Measurements from ENCODE around the gene CCDC117. TPM values are rescaled to one million over a fixed set of nuclear protein-coding genes. Genes with fewer than 3 reads are reported as not detected.

Gene CCDC117
- total RNA-seq, 1 experiment from 2014 or later: 12.1 TPM

GRCh38 chr22:28741200-28741784 is 31.2 kb upstream of the CCDC117 start:
- peak overlapping the region; percentile 92 for H3K27ac Mint-ChIP-seq (ENCODE audit: low read depth, unreplicated experiment)
- peaks cover 30% of the 10 kb centered on the region for H3K36me3 Mint-ChIP-seq (ENCODE audit: insufficient read depth, unreplicated experiment)
- ChIA-PET POLR2A (interaction anchor here (0.7 to 5.5 kb wide), 8 partner anchors 10 to 58 kb away, joined by 3 to 47 read pairs (median 5); partner anchors contain the start of genes CCDC117 and XBP1), CTCF (no interaction called here)
- DNase-seq (ENCODE audit: unreplicated experiment): no peak
- peak overlapping the region; percentile 93 for H3K4me3 Mint-ChIP-seq (ENCODE audit: unreplicated experiment)
- no peak for TF ChIP-seq CTCF (IDR thresholded peaks at IDR 0.05; ENCODE audit: unreplicated experiment)
- BruUV-seq (replicated peaks): TSS peak; percentile 72
- H3K27me3 Mint-ChIP-seq (ENCODE audit: insufficient read depth, unreplicated experiment): no peaks in the 10 kb centered on the region
- peaks cover 15% of the 10 kb centered on the region for H3K4me1 Mint-ChIP-seq (ENCODE audit: insufficient read depth, unreplicated experiment)
- intact Hi-C loops (cut with micrococcal nuclease): loop anchor here (1.0 kb wide), 1 partner anchor 141 kb away; no protein-coding TSS in a partner anchor
- no peaks in the 10 kb centered on the region for H3K9me3 Mint-ChIP-seq (ENCODE audit: unreplicated experiment)

- peak; percentile 99 for DNase-seq (ENCODE audit: unreplicated experiment)
- peak within 1 kb of the TSS; percentile 92 for H3K27ac Mint-ChIP-seq (ENCODE audit: low read depth, unreplicated experiment)
- TF ChIP-seq CTCF (IDR thresholded peaks at IDR 0.05; ENCODE audit: unreplicated experiment): no peak
- intact Hi-C loops (cut with micrococcal nuclease): loop anchor here (1.0 to 2.0 kb wide), 3 partner anchors 29 to 142 kb away; no protein-coding TSS in a partner anchor
- peaks cover 37% of the 10 kb centered on the region for H3K36me3 Mint-ChIP-seq (ENCODE audit: insufficient read depth, unreplicated experiment)
- POLR2A ChIA-PET: interaction anchor here (0.7 to 5.5 kb wide), 10 partner anchors 9 to 209 kb away, joined by 3 to 47 read pairs (median 5); partner anchors contain the start of genes CCDC117 and XBP1
- no peaks in the 10 kb centered on the region for H3K9me3 Mint-ChIP-seq (ENCODE audit: unreplicated experiment)
- no TSS peak for BruUV-seq (replicated peaks)
- H3K4me3 Mint-ChIP-seq (ENCODE audit: unreplicated experiment): peak within 1 kb of the TSS; percentile 93
- CTCF ChIA-PET: no interaction called here
- H3K27me3 Mint-ChIP-seq (ENCODE audit: insufficient read depth, unreplicated experiment): no peaks in the 10 kb centered on the region
- peaks cover 15% of the 10 kb centered on the region for H3K4me1 Mint-ChIP-seq (ENCODE audit: insufficient read depth, unreplicated experiment)
Measured at GRCh38 chr22:28741785-28742561, 30.5 kb upstream of the CCDC117 start, which contains the start of the genes CHEK2 and HSCB. CHEK2 (minus strand) TSS chr22:28741820; CDS start chr22:28734721, 7,099 bp downstream. HSCB (plus strand) TSS chr22:28742039; CDS start chr22:28742096, 57 bp downstream.

- POLR2A ChIA-PET: interaction anchor here (1.1 to 5.5 kb wide), 4 partner anchors 9 to 57 kb away, joined by 3 to 47 read pairs (median 12); partner anchors contain the start of genes CCDC117 and XBP1
- Mint-ChIP-seq H3K36me3 (ENCODE audit: insufficient read depth, unreplicated experiment) (peaks cover 43% of the 10 kb centered on the region), H3K27ac (ENCODE audit: low read depth, unreplicated experiment) (peak overlapping the region; percentile 92), H3K4me3 (ENCODE audit: unreplicated experiment) (peak overlapping the region; percentile 93), H3K4me1 (ENCODE audit: insufficient read depth, unreplicated experiment) (peaks cover 15% of the 10 kb centered on the region), H3K27me3 (ENCODE audit: insufficient read depth, unreplicated experiment) (no peaks in the 10 kb centered on the region), H3K9me3 (ENCODE audit: unreplicated experiment) (no peaks in the 10 kb centered on the region)
- no peak for TF ChIP-seq CTCF (IDR thresholded peaks at IDR 0.05; ENCODE audit: unreplicated experiment)
- intact Hi-C loops (cut with micrococcal nuclease): loop anchor here (2.0 kb wide), 2 partner anchors 30 to 56 kb away; no protein-coding TSS in a partner anchor
- no TSS peak for BruUV-seq (replicated peaks)
- CTCF ChIA-PET: no interaction called here
- DNase-seq (ENCODE audit: unreplicated experiment): no peak
Measured at GRCh38 chr22:28742562-28742962, 29.9 kb upstream of the CCDC117 start.

DNA sequence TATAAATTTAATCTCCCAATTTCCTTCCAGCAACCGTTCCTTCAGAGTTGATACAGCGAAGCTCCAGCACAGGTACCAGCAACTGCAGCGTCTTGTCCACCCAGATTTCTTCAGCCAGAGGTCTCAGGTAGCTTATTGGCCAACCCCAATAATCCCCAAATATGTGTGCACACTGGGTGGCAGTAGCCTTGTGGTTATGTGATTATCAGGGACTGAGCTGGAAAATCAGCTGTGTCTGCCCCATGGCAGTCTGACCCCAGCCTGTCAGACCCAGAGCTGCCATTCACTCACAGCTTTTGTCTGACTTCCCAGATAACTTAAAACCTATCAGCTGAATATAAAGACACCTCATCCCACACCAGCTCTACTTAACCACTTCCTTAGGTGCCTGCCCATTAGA is 28.6 kb upstream of the CCDC117 start:
- Mint-ChIP-seq H3K4me1 (ENCODE audit: insufficient read depth, unreplicated experiment) (peaks cover 15% of the 10 kb centered on the region), H3K27me3 (ENCODE audit: insufficient read depth, unreplicated experiment) (no peaks in the 10 kb centered on the region), H3K9me3 (ENCODE audit: unreplicated experiment) (no peaks in the 10 kb centered on the region), H3K4me3 (ENCODE audit: unreplicated experiment) (peak overlapping the region; percentile 93), H3K36me3 (ENCODE audit: insufficient read depth, unreplicated experiment) (peaks cover 53% of the 10 kb centered on the region), H3K27ac (ENCODE audit: low read depth, unreplicated experiment) (peak overlapping the region; percentile 46)
- ChIA-PET CTCF (interaction anchor here (0.7 to 1.0 kb wide), 2 partner anchors 29 to 86 kb away, joined by 4 to 5 read pairs; no protein-coding TSS in a partner anchor), POLR2A (interaction anchor here (1.5 to 5.5 kb wide), 2 partner anchors 29 to 56 kb away, joined by 19 to 47 read pairs; partner anchors contain the start of genes CCDC117 and XBP1)
- DNase-seq (ENCODE audit: unreplicated experiment): no peak
- TF ChIP-seq CTCF (IDR thresholded peaks at IDR 0.05; ENCODE audit: unreplicated experiment): no peak
- intact Hi-C loops (cut with micrococcal nuclease): loop anchor here (2.0 kb wide), 2 partner anchors 31 to 55 kb away; no protein-coding TSS in a partner anchor
- no TSS peak for BruUV-seq (replicated peaks)

Data from MCF 10A (cell line).